NCI-H128 (cell line): Measurements from ENCODE around the gene C4orf46.
"Not testable (repeated sequence)": the region's sequence is repeated elsewhere in the genome, so short reads cannot be mapped to it uniquely, and the experiment has no call there.

Experiments
- DNase-seq: peaks from one replicate; lab custom pipeline; 2025; ENCODE audit not compliant: unreplicated experiment; lab: John Stamatoyannopoulos, UW

C4orf46 gene

GRCh38 chr4:158671665-158671914, at the start of gene C4orf46:
C4orf46 (minus strand) TSS chr4:158671887; CDS start chr4:158671801, 86 bp downstream.
- no peak for DNase-seq

- DNase-seq = no peak
Measured at GRCh38 chr4:158715802-158716201, 44.1 kb upstream of the C4orf46 start.

- DNase-seq = no peak
Measured at GRCh38 chr4:158714937-158715336, 43.2 kb upstream of the C4orf46 start.

- not testable (repeated sequence) for DNase-seq
Measured at GRCh38 chr4:158712622-158713021, 40.9 kb upstream of the C4orf46 start.

- no peak for DNase-seq
Measured at GRCh38 chr4:158710814-158711213, 39.1 kb upstream of the C4orf46 start.

- DNase-seq = no peak
Measured at GRCh38 chr4:158704274-158704673, 32.6 kb upstream of the C4orf46 start.

GRCh38 chr4:158688813-158689212, 17.1 kb upstream of the C4orf46 start:
- no peak for DNase-seq

GRCh38 chr4:158682066-158682465, 10.4 kb upstream of the C4orf46 start:
- DNase-seq = no peak

GRCh38 chr4:158681629-158682028, 9.9 kb upstream of the C4orf46 start:
- DNase-seq = no peak

GRCh38 chr4:158678767-158679166, 7.1 kb upstream of the C4orf46 start:
- no peak for DNase-seq

- DNase-seq = no peak
Measured at GRCh38 chr4:158676076-158676475, 4.4 kb upstream of the C4orf46 start.

GRCh38 chr4:158673633-158674032, 1.9 kb upstream of the C4orf46 start:
- no peak for DNase-seq

- DNase-seq = peak; percentile 99
Measured at GRCh38 chr4:158671915-158672806, 474 bp upstream of the C4orf46 start, which contains the start of gene ETFDH. ETFDH (plus strand) TSS chr4:158672296; CDS start chr4:158672457, 161 bp downstream.

GRCh38 chr4:158670975-158671664, 567 bp downstream of the C4orf46 start:
- DNase-seq = peak; percentile 29

GRCh38 chr4:158669310-158669709, 2.4 kb downstream of the C4orf46 start:
- no peak for DNase-seq

- no peak for DNase-seq
Measured at GRCh38 chr4:158667651-158668198, 4.0 kb downstream of the C4orf46 start.

- no peak for DNase-seq
Measured at GRCh38 chr4:158666892-158667291, 4.8 kb downstream of the C4orf46 start.

- DNase-seq = no peak
Measured at GRCh38 chr4:158664806-158665205, 6.9 kb downstream of the C4orf46 start.

- not testable (repeated sequence) for DNase-seq
Measured at GRCh38 chr4:158663707-158664625, 7.7 kb downstream of the C4orf46 start.

- not testable (repeated sequence) for DNase-seq
Measured at GRCh38 chr4:158663255-158663654, 8.4 kb downstream of the C4orf46 start.

- no peak for DNase-seq
Measured at GRCh38 chr4:158657291-158657690, 14.4 kb downstream of the C4orf46 start.
